ENCODE data around the gene RNASE11. TPM values are rescaled to one million over a fixed set of nuclear protein-coding genes. Genes with fewer than 3 reads are reported as not detected.

Gene RNASE11
- total RNA-seq, 2 donors from 2014 or later: not detected

GRCh38 chr14:20553024-20553423 is 34.8 kb downstream of the RNASE11 start:
- no peaks in the 10 kb centered on the region for H3K36me3 ChIP-seq
- no peak for TF ChIP-seq CTCF (IDR thresholded peaks at IDR 0.05)
- H3K9me3 ChIP-seq: no peaks in the 10 kb centered on the region
- no peak overlapping the region for H3K27ac ChIP-seq
- DNase-seq (ENCODE audit: low spot score): no peak
- H3K4me1 ChIP-seq: no peaks in the 10 kb centered on the region
- no peaks in the 10 kb centered on the region for H3K27me3 ChIP-seq
- no peak overlapping the region for H3K4me3 ChIP-seq

- no peak overlapping the region for H3K4me3 ChIP-seq
Measured at GRCh38 chr14:20551606-20552005, 36.2 kb downstream of the RNASE11 start.

GRCh38 chr14:20550926-20551325 is 36.9 kb downstream of the RNASE11 start:
- H3K27ac ChIP-seq: no peak overlapping the region
- H3K4me3 ChIP-seq: no peak overlapping the region
- no peaks in the 10 kb centered on the region for H3K4me1 ChIP-seq
- H3K27me3 ChIP-seq: no peaks in the 10 kb centered on the region
- TF ChIP-seq CTCF (IDR thresholded peaks at IDR 0.05): no peak
- no peaks in the 10 kb centered on the region for H3K9me3 ChIP-seq
- H3K36me3 ChIP-seq: no peaks in the 10 kb centered on the region
- DNase-seq (ENCODE audit: low spot score): no peak

More at GRCh38 chr14:20551606-20552005, 36.2 kb downstream of the RNASE11 start:
- Histone ChIP-seq H3K27ac (no peak overlapping the region), H3K9me3 (no peaks in the 10 kb centered on the region), H3K27me3 (no peaks in the 10 kb centered on the region), H3K36me3 (no peaks in the 10 kb centered on the region), H3K4me1 (no peaks in the 10 kb centered on the region)
- no peak for TF ChIP-seq CTCF (IDR thresholded peaks at IDR 0.05)
- no peak for DNase-seq (ENCODE audit: low spot score)

GRCh38 chr14:20548414-20549158 is 39.2 kb downstream of the RNASE11 start:
- H3K4me3 ChIP-seq: no peak overlapping the region
- H3K4me1 ChIP-seq: no peaks in the 10 kb centered on the region
- H3K27me3 ChIP-seq: no peaks in the 10 kb centered on the region
- TF ChIP-seq CTCF (IDR thresholded peaks at IDR 0.05): no peak
- no peak overlapping the region for H3K27ac ChIP-seq
- no peaks in the 10 kb centered on the region for H3K36me3 ChIP-seq
- DNase-seq (ENCODE audit: low spot score): no peak
- H3K9me3 ChIP-seq: no peaks in the 10 kb centered on the region

- H3K4me1 ChIP-seq: no peaks in the 10 kb centered on the region
Measured at GRCh38 chr14:20546877-20547276, 40.9 kb downstream of the RNASE11 start.

More at GRCh38 chr14:20546877-20547276, 40.9 kb downstream of the RNASE11 start:
- no peaks in the 10 kb centered on the region for H3K27me3 ChIP-seq
- no peak for DNase-seq (ENCODE audit: low spot score)
- no peak for TF ChIP-seq CTCF (IDR thresholded peaks at IDR 0.05)
- no peak overlapping the region for H3K4me3 ChIP-seq
- no peaks in the 10 kb centered on the region for H3K9me3 ChIP-seq
- H3K27ac ChIP-seq: no peak overlapping the region
- H3K36me3 ChIP-seq: no peaks in the 10 kb centered on the region

Data from right atrium auricular region (tissue), 2 donors.